Ascending aorta (tissue), 2 donors: Measurements from ENCODE around the gene MPZ. TPM values are rescaled to one million over a fixed set of nuclear protein-coding genes. Genes with fewer than 3 reads are reported as not detected.
"Not testable (repeated sequence)": the region's sequence is repeated elsewhere in the genome, so short reads cannot be mapped to it uniquely, and the experiment has no call there.

Source experiments
- DNase-seq, 2 donors: peaks; one replicate each; pipeline ENCODE4 v3.0.0-alpha.2; 2019; ENCODE audit warnings: low spot score in 2 of 2
- H3K27ac ChIP-seq, 2 donors: fragments of 200-600 bp; sonication (generic); one replicate each; pipeline ENCODE4 v1.5.1; 2016 to 2017; ENCODE audit warnings: mild to moderate bottlenecking in 1 of 2
- H3K27me3 ChIP-seq: fragments of 200-600 bp; sonication (generic); one replicate; pipeline ENCODE4 v1.5.1; 2017
- H3K36me3 ChIP-seq, 2 donors: fragments of 200-600 bp; sonication (generic); one replicate each; pipeline ENCODE4 v1.5.1; 2016
- H3K4me1 ChIP-seq, 2 donors: fragments of 200-600 bp; sonication (generic); one replicate each; pipeline ENCODE4 v1.5.1; 2016 to 2017; ENCODE audit warnings: mild to moderate bottlenecking in 1 of 2
- H3K4me3 ChIP-seq, 2 donors: fragments of 200-600 bp; sonication (generic); one replicate each; pipeline ENCODE4 v1.5.1; 2016 to 2017; ENCODE audit warnings: mild to moderate bottlenecking in 1 of 2
- H3K9me3 ChIP-seq, 2 donors: fragments of 200-600 bp; sonication (generic); one replicate each; pipeline ENCODE4 v1.5.1; 2016
- intact Hi-C: fragments of 100-400 bp; cut with DNase I; formaldehyde crosslinking; loops from one replicate; pipeline ENCODE4 v1.15.1; 2023
- total RNA-seq: library from RNA; depleted of rRNA; stranded (reverse); fragments of >200 nt; gene quantifications from one replicate; pipeline ENCODE4 v1.1.0, GENCODE V29; 2016

Gene MPZ
- total RNA-seq, 1 donor from 2014 or later, result 2.4 TPM

DNA sequence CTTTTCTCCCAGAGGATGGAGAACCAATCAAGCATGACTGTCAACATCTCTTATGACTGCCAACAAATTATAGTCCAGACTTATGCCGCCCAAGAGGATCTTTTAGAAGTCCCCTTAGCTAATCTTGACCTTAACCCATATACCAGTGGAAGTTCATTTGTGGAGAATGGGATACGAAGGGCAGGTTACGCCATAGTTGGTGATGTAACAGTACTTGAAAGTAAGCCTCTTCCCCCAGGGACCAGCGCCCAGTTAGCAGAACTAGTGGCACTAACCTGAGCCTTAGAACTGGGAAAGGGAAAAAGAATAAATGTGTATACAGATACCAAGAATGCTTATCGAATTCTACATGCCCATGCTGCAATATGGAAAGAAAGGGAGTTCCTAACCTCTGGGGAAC is 54.5 kb downstream of the MPZ start:
- H3K4me3 ChIP-seq, H3K36me3 ChIP-seq, H3K9me3 ChIP-seq, intact Hi-C loops, H3K4me1 ChIP-seq, DNase-seq, H3K27ac ChIP-seq, H3K27me3 ChIP-seq: not testable (repeated sequence)

Other genes with a start within 250 kb of the MPZ start
- gene ARHGAP30, start 240.1 kb downstream of the MPZ start, total RNA-seq, result 14.7 TPM
- gene NECTIN4, start 220.4 kb downstream of the MPZ start, total RNA-seq, result not detected
- 0.32 TPM for gene KLHDC9, start 211.6 kb downstream of the MPZ start, total RNA-seq
- 16.3 TPM for gene PFDN2, start 191.9 kb downstream of the MPZ start, total RNA-seq
- gene NIT1, start 191.9 kb downstream of the MPZ start, total RNA-seq, result 44.9 TPM
- gene DEDD, start 177.3 kb downstream of the MPZ start, total RNA-seq, result 27.8 TPM
- gene UFC1, start 156.0 kb downstream of the MPZ start, total RNA-seq, result 3.3 TPM
- gene USP21, start 150.5 kb downstream of the MPZ start, total RNA-seq, result 31.9 TPM
- gene PPOX, start 143.5 kb downstream of the MPZ start, total RNA-seq, result 4.8 TPM
- 26.9 TPM for gene B4GALT3, start 132.5 kb downstream of the MPZ start, total RNA-seq
- 109 TPM for gene ADAMTS4, start 110.9 kb downstream of the MPZ start, total RNA-seq
- gene NDUFS2, start 107.6 kb downstream of the MPZ start, total RNA-seq, result 107 TPM
- gene FCER1G, start 94.7 kb downstream of the MPZ start, total RNA-seq, result 69.9 TPM
- 161 TPM for gene APOA2, start 86.3 kb downstream of the MPZ start, total RNA-seq
- 26.6 TPM for gene TOMM40L, start 83.9 kb downstream of the MPZ start, total RNA-seq
- gene NR1I3, start 71.8 kb downstream of the MPZ start, total RNA-seq, result 0.21 TPM
- gene PCP4L1, start 51.2 kb downstream of the MPZ start, total RNA-seq, result not detected
- gene SDHC, start 4.4 kb upstream of the MPZ start, total RNA-seq, result 23.2 TPM
- not detected for gene CFAP126, start 57.9 kb upstream of the MPZ start, total RNA-seq
- gene FCGR2A, start 195.5 kb upstream of the MPZ start, total RNA-seq, result 23.6 TPM
- 1.9 TPM for gene HSPA6, start 214.6 kb upstream of the MPZ start, total RNA-seq
- gene FCGR3A, start 239.8 kb upstream of the MPZ start, total RNA-seq, result 8.8 TPM